H9 (cell line): ENCODE results near the gene IGF2BP2. TPM values are rescaled to one million over a fixed set of nuclear protein-coding genes. Genes with fewer than 3 reads are reported as not detected.
"Not testable (repeated sequence)": the region's sequence is repeated elsewhere in the genome, so short reads cannot be mapped to it uniquely, and the experiment has no call there.

Source experiments
- DNase-seq: peaks from one replicate; pipeline ENCODE4 v3.0.0-alpha.2; 2017
- H2AFZ ChIP-seq: one replicate; pipeline ENCODE4 v1.6.1; 2013; ENCODE audit warnings: mild to moderate bottlenecking, low read length, control low read depth, moderate library complexity
- H2AK5ac ChIP-seq: 2 replicates; pipeline ENCODE4 v1.6.1; 2013; ENCODE audit warnings: low read length, control low read depth, mixed read lengths; ENCODE audit not compliant: insufficient read length
- H2BK120ac ChIP-seq: one replicate; pipeline ENCODE4 v1.6.1; 2013; ENCODE audit warnings: low read depth, mild to moderate bottlenecking, low read length, control low read depth, inconsistent platforms; ENCODE audit not compliant: poor library complexity, severe bottlenecking
- H2BK12ac ChIP-seq: 2 replicates; pipeline ENCODE4 v1.6.1; 2013; ENCODE audit warnings: low read length, control low read depth, mixed read lengths, low read depth; ENCODE audit not compliant: insufficient read length
- H2BK15ac ChIP-seq: 2 replicates; pipeline ENCODE4 v1.6.1; 2013; ENCODE audit warnings: low read depth, low read length, control low read depth
- H2BK20ac ChIP-seq: one replicate; pipeline ENCODE4 v1.6.1; 2013; ENCODE audit warnings: low read depth, mild to moderate bottlenecking, low read length, control low read depth, inconsistent platforms; ENCODE audit not compliant: poor library complexity, severe bottlenecking
- H2BK5ac ChIP-seq: 2 replicates; pipeline ENCODE4 v1.6.1; 2013; ENCODE audit warnings: low read length, control low read depth, mixed read lengths; ENCODE audit not compliant: insufficient read length
- H3K14ac ChIP-seq: 2 replicates; pipeline ENCODE4 v1.6.1; 2013; ENCODE audit warnings: low read length, control low read depth; ENCODE audit not compliant: insufficient read depth
- H3K18ac ChIP-seq: 2 replicates; pipeline ENCODE4 v1.6.1; 2013; ENCODE audit warnings: low read depth, mild to moderate bottlenecking, mixed read lengths, low read length, control low read depth; ENCODE audit not compliant: insufficient read length
- H3K23ac ChIP-seq: 2 replicates; pipeline ENCODE4 v1.6.1; 2013; ENCODE audit warnings: low read length, control low read depth, mixed read lengths, low read depth; ENCODE audit not compliant: insufficient read length
- H3K23me2 ChIP-seq: 2 replicates; pipeline ENCODE4 v1.6.1; 2013; ENCODE audit warnings: low read depth, mild to moderate bottlenecking, mixed read lengths, low read length, control low read depth; ENCODE audit not compliant: insufficient read length, poor library complexity, severe bottlenecking
- H3K27ac ChIP-seq: 2 replicates; pipeline ENCODE4 v1.5.1; 2013; ENCODE audit warnings: low read length, control low read depth, mixed read lengths, low read depth; ENCODE audit not compliant: insufficient read length
- H3K27me3 ChIP-seq: 2 replicates; pipeline ENCODE4 v1.6.1; 2013; ENCODE audit warnings: low read length, control low read depth, inconsistent platforms; ENCODE audit not compliant: insufficient read depth
- H3K4ac ChIP-seq: 2 replicates; pipeline ENCODE4 v1.6.1; 2013; ENCODE audit warnings: low read depth, mild to moderate bottlenecking, control low read depth, inconsistent platforms, low read length, moderate library complexity
- H3K4me1 ChIP-seq: 2 replicates; pipeline ENCODE4 v1.6.1; 2013; ENCODE audit warnings: low read length, control low read depth, inconsistent platforms; ENCODE audit not compliant: insufficient read depth
- H3K4me2 ChIP-seq: 2 replicates; pipeline ENCODE4 v1.6.1; 2013; ENCODE audit warnings: low read length, control low read depth, mixed read lengths; ENCODE audit not compliant: insufficient read length, insufficient read depth
- H3K56ac ChIP-seq: 2 replicates; pipeline ENCODE4 v1.6.1; 2013; ENCODE audit warnings: low read depth, mild to moderate bottlenecking, mixed read lengths, low read length, control low read depth; ENCODE audit not compliant: insufficient read length
- H3K79me1 ChIP-seq: 2 replicates; pipeline ENCODE4 v1.6.1; 2013; ENCODE audit warnings: low read depth, mild to moderate bottlenecking, moderate library complexity, low read length, control low read depth, inconsistent platforms; ENCODE audit not compliant: insufficient read depth, poor library complexity, severe bottlenecking
- H3K79me2 ChIP-seq: 2 replicates; pipeline ENCODE4 v1.6.1; 2013; ENCODE audit warnings: low read length, control low read depth, inconsistent platforms; ENCODE audit not compliant: insufficient read depth
- H3K9ac ChIP-seq: 2 replicates; pipeline ENCODE4 v1.6.1; 2013; ENCODE audit warnings: low read length, control low read depth, mixed read lengths; ENCODE audit not compliant: insufficient read length; ENCODE audit errors: extremely low read depth
- H3K9me3 ChIP-seq: one replicate; pipeline ENCODE4 v1.6.1; 2013; ENCODE audit warnings: low read depth, low read length, inconsistent platforms; ENCODE audit not compliant: control insufficient read depth
- H3T11ph ChIP-seq: one replicate; pipeline ENCODE4 v1.6.1; 2013; ENCODE audit warnings: mild to moderate bottlenecking, low read length, control low read depth, inconsistent platforms
- H4K20me1 ChIP-seq: one replicate; pipeline ENCODE4 v1.6.1; 2013; ENCODE audit not compliant: control insufficient read depth, insufficient read length, insufficient read depth
- H4K5ac ChIP-seq: 2 replicates; pipeline ENCODE4 v1.6.1; 2013; ENCODE audit warnings: low read depth, mild to moderate bottlenecking, mixed read lengths, low read length, control low read depth; ENCODE audit not compliant: insufficient read length
- H4K8ac ChIP-seq: replicated peaks from 2 replicates; pipeline ENCODE4 v1.6.1; 2013; ENCODE audit warnings: low read length, control low read depth, mixed read lengths, low read depth; ENCODE audit not compliant: insufficient read length
- H4K91ac ChIP-seq: 2 replicates; pipeline ENCODE4 v1.6.1; 2013; ENCODE audit warnings: low read depth, mild to moderate bottlenecking, moderate library complexity, mixed read lengths, low read length, control low read depth; ENCODE audit not compliant: insufficient read length
- H3K27ac Mint-ChIP-seq, 3 experiments: 2 replicates in 2 of 3; 3 replicates in 1 of 3; pipeline ENCODE4 v1.8.0; 2020 to 2021; ENCODE audit warnings: mixed read lengths in 3 of 3, mild to moderate bottlenecking in 1 of 3, moderate library complexity in 1 of 3
- H3K27me3 Mint-ChIP-seq: 2 replicates; pipeline ENCODE4 v1.8.0; 2021; ENCODE audit warnings: low read depth, mild to moderate bottlenecking, moderate library complexity, mixed read lengths
- H3K36me3 Mint-ChIP-seq, 3 experiments: 2 replicates in 2 of 3; 3 replicates in 1 of 3; pipeline ENCODE4 v1.8.0; 2020 to 2021; ENCODE audit warnings: low read depth in 3 of 3, mixed read lengths in 3 of 3; ENCODE audit not compliant: insufficient read depth in 1 of 3
- H3K4me1 Mint-ChIP-seq, 2 experiments: 2 replicates each; pipeline ENCODE4 v1.8.0; 2020; ENCODE audit warnings: mixed read lengths in 2 of 2
- H3K4me3 Mint-ChIP-seq, 2 experiments: 2 replicates in 1 of 2; 3 replicates in 1 of 2; pipeline ENCODE4 v1.8.0; 2020 to 2021; ENCODE audit warnings: mild to moderate bottlenecking in 2 of 2, mixed read lengths in 2 of 2, moderate library complexity in 1 of 2
- H3K9me3 Mint-ChIP-seq, 2 experiments: 2 replicates in 1 of 2; 3 replicates in 1 of 2; pipeline ENCODE4 v1.8.0; 2020; ENCODE audit warnings: mild to moderate bottlenecking in 2 of 2, mixed read lengths in 2 of 2, moderate library complexity in 1 of 2
- CTCF ChIP-seq: fragments of 200-600 bp; sonication (generic); conservative IDR thresholded peaks from 3 replicates; pipeline ENCODE4 v1.8.0; 2021; ENCODE audit warnings: antibody characterized with exemption, mild to moderate bottlenecking
- whole genome bisulfite sequencing: extraction: QIAGEN DNeasy Blood & Tissue Kit; methylation state at CpG from one replicate; pipeline ENCODE4 v1.1.7; 2013; ENCODE audit warnings: missing lambda C conversion rate, low lambda C conversion rate, mixed read lengths; ENCODE audit not compliant: insufficient read length; ENCODE audit errors: extremely low coverage; 5-methylcytosine and 5-hydroxymethylcytosine counted together
- total RNA-seq: library from RNA; stranded (reverse); gene quantifications from 2 replicates; pipeline ENCODE4 v1.2.1, GENCODE V29; 2021

Gene IGF2BP2
- total RNA-seq, 1 experiment from 2014 or later = 130 TPM

GRCh38 chr3:185699927-185700326 is 124.9 kb downstream of the IGF2BP2 start:
- H3K56ac ChIP-seq = no peak overlapping the region
- Mint-ChIP-seq H3K27ac (no peak overlapping the region), H3K36me3 (peaks cover 0 to 7% (median 3%) of the 10 kb centered on the region in 3 experiments; a peak in 1 of 7 replicates), H3K9me3 (no peaks in the 10 kb centered on the region), H3K27me3 (no peaks in the 10 kb centered on the region), H3K4me3 (no peak overlapping the region), H3K4me1 (peaks cover 38 to 45% of the 10 kb centered on the region in 2 experiments)
- no peak overlapping the region for H2AK5ac ChIP-seq
- no peak for TF ChIP-seq CTCF
- H3K9ac ChIP-seq = no peak overlapping the region
- no peak overlapping the region for H3K27ac ChIP-seq
- H2BK12ac ChIP-seq = no peak overlapping the region
- no peak overlapping the region for H3T11ph ChIP-seq
- H3K79me1 ChIP-seq = peaks cover 3% of the 10 kb centered on the region
- H3K18ac ChIP-seq = no peak overlapping the region
- no peak overlapping the region for H3K14ac ChIP-seq
- no peak overlapping the region for H2BK20ac ChIP-seq
- no peak overlapping the region for H2BK15ac ChIP-seq
- peaks cover 5% of the 10 kb centered on the region; the same call in 1 of the 2 replicates for H3K4me1 ChIP-seq
- H2BK120ac ChIP-seq = no peak overlapping the region
- no CpG with 5 or more reads among the region's 2 CpGs for WGBS
- no peak overlapping the region for H4K8ac ChIP-seq
- H3K23me2 ChIP-seq = no peaks in the 10 kb centered on the region
- no peaks in the 10 kb centered on the region for H3K27me3 ChIP-seq
- no peak overlapping the region for H4K5ac ChIP-seq
- H3K4ac ChIP-seq = no peak overlapping the region
- no peak overlapping the region for H4K91ac ChIP-seq
- no peak overlapping the region for H3K4me2 ChIP-seq
- no peak overlapping the region for H2BK5ac ChIP-seq
- H3K23ac ChIP-seq = no peak overlapping the region
- H2AFZ ChIP-seq = no peak overlapping the region
- H3K9me3 ChIP-seq = no peaks in the 10 kb centered on the region
- DNase-seq = no peak
- H4K20me1 ChIP-seq = no peaks in the 10 kb centered on the region
- H3K79me2 ChIP-seq = no peaks in the 10 kb centered on the region; the same call in 1 of the 2 replicates

GRCh38 chr3:185697228-185697627 is 127.6 kb downstream of the IGF2BP2 start:
- not testable (repeated sequence) for H3K79me2 ChIP-seq, H2AK5ac ChIP-seq, H3K79me1 ChIP-seq, H2BK12ac ChIP-seq, H3K27ac Mint-ChIP-seq, H2BK5ac ChIP-seq, H3K4ac ChIP-seq, H3K4me3 Mint-ChIP-seq, H4K20me1 ChIP-seq, H2BK120ac ChIP-seq, H3K27me3 Mint-ChIP-seq, H4K5ac ChIP-seq, H3K23me2 ChIP-seq, H2AFZ ChIP-seq, H3K23ac ChIP-seq, H3K9me3 Mint-ChIP-seq, H2BK20ac ChIP-seq, H3T11ph ChIP-seq, H2BK15ac ChIP-seq, H3K56ac ChIP-seq, H4K8ac ChIP-seq, H3K18ac ChIP-seq, H3K27me3 ChIP-seq, H3K9ac ChIP-seq, H3K27ac ChIP-seq, H3K9me3 ChIP-seq, H3K4me2 ChIP-seq, H3K4me1 ChIP-seq, DNase-seq, H3K14ac ChIP-seq, H4K91ac ChIP-seq
- WGBS = no CpG with 5 or more reads among the region's 7 CpGs
- Mint-ChIP-seq H3K36me3 (peaks cover 5 to 14% (median 10%) of the 10 kb centered on the region in 3 experiments; a peak in 6 of 7 replicates), H3K4me1 (peaks cover 13 to 21% of the 10 kb centered on the region in 2 experiments)
